Aorta (tissue), 5 donors: ENCODE data around the gene FAM184A. TPM values are rescaled to one million over a fixed set of nuclear protein-coding genes. Genes with fewer than 3 reads are reported as not detected.

ENCODE experiments used
- ATAC-seq: fragments of 200-7000 bp; cut with Tn5 transposase; one replicate; pipeline ENCODE4 v1.9.1; 2022; ENCODE audit warnings: moderate library complexity; ENCODE audit not compliant: low FRiP score
- DNase-seq, 2 donors: peaks; one replicate each; pipeline ENCODE4 v3.0.0-alpha.2; 2020
- H3K27ac ChIP-seq, 2 donors: one replicate each; pipeline ENCODE4 v1.5.1; 2013; ENCODE audit warnings: low read length in 2 of 2, mild to moderate bottlenecking in 2 of 2, moderate library complexity in 2 of 2, control low read depth in 1 of 2, inconsistent platforms in 1 of 2, low read depth in 1 of 2
- H3K27me3 ChIP-seq, 2 donors: one replicate each; pipeline ENCODE4 v1.6.1; 2013; ENCODE audit warnings: control low read depth in 1 of 2, low read length in 1 of 2, mild to moderate bottlenecking in 1 of 2, moderate library complexity in 1 of 2; ENCODE audit not compliant: insufficient read depth in 2 of 2, control insufficient read depth in 1 of 2
- H3K36me3 ChIP-seq, 2 donors: one replicate each; pipeline ENCODE4 v1.6.1; 2013; ENCODE audit warnings: control low read depth in 1 of 2, low read length in 1 of 2, mild to moderate bottlenecking in 1 of 2; ENCODE audit not compliant: insufficient read depth in 2 of 2, control insufficient read depth in 1 of 2
- H3K4me1 ChIP-seq, 2 donors: one replicate each; pipeline ENCODE4 v1.6.1; 2013; ENCODE audit warnings: low read length in 2 of 2, control low read depth in 1 of 2, mild to moderate bottlenecking in 1 of 2, moderate library complexity in 1 of 2; ENCODE audit not compliant: insufficient read depth in 2 of 2, control insufficient read depth in 1 of 2
- H3K4me3 ChIP-seq, 2 donors: one replicate each; pipeline ENCODE4 v1.5.1; 2013; ENCODE audit warnings: low read length in 2 of 2, control low read depth in 1 of 2, mild to moderate bottlenecking in 1 of 2
- H3K9me3 ChIP-seq: one replicate; pipeline ENCODE4 v1.6.1; 2013; ENCODE audit warnings: mild to moderate bottlenecking, low read length; ENCODE audit not compliant: control insufficient read depth
- WGBS, 2 donors: extraction: QIAGEN DNeasy Blood & Tissue Kit; methylation state at CpG; one replicate each; pipeline ENCODE4 v1.1.7; 2013; 5-methylcytosine and 5-hydroxymethylcytosine counted together
- intact Hi-C, 2 donors: fragments of 100-400 bp; cut with DNase I; formaldehyde crosslinking; loops; one replicate each; pipeline versions ENCODE4 v1.14.2 to v1.15.0; 2022
- polyA plus RNA-seq, 2 donors: library from polyadenylated mRNA; stranded (reverse); fragments of 200-250 nt; gene quantifications; one replicate each; pipeline ENCODE4 v1.2.3, GENCODE V29; 2013
- total RNA-seq, 2 donors: library from RNA; stranded (reverse); fragmentation: NEBNext Ultra II Directional; extraction: Animal tissue kit (Norgen Biotek cat#: 25700); gene quantifications; one replicate each; pipeline ENCODE4 v1.2.1, GENCODE V29; 2021
- donor health status: healthy with polysubstance abuse.
- donor health status: Bipolar disorder and iron deficiency.
- donor health status: DM: no; HTN: no; CAD: no.
- donor health status: DM: no; HTN: no; CAD: no.
- donor health status: DM: yes; HTN: yes; CAD: no.

Gene FAM184A
- total and polyA plus RNA-seq, 4 donors = 1.1 to 4.8 (median 2.9) TPM

GRCh38 chr6:119077643-119078375 lies 655 bp downstream of the FAM184A start:
- Histone ChIP-seq H3K36me3 (no peaks in the 10 kb centered on the region), H3K27me3 (no peaks in the 10 kb centered on the region), H3K4me3 (peak overlapping the region; percentile 64 to 66), H3K4me1 (no peaks in the 10 kb centered on the region), H3K27ac (peak overlapping the region in 1 of 2 donors; percentile 14), H3K9me3 (no peaks in the 10 kb centered on the region)
- ATAC-seq (peak; percentile 26), DNase-seq (peak in 1 of 2 donors; percentile 77)
- 1% methylated on average over 43 of the region's 43 CpGs for WGBS, 2 donors
- intact Hi-C loops = loop anchor here in 1 of 2 donors (5.0 kb wide), 1 partner anchor 39 kb away; no protein-coding TSS in a partner anchor

DNA sequence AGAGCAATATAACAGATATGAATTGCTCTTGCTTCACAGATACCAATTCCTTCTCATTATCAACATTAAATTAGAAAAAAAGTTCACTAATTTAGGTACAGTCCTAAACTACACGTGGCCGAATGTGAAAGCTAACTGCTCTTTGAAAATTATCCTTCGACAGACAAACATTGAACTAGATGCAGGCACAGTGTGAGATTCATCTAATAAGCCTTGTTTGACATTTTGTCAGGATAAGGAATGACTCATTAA lies 1.1 kb downstream of the FAM184A start:
- H3K36me3 ChIP-seq = no peaks in the 10 kb centered on the region
- H3K27ac ChIP-seq = no peak overlapping the region
- ATAC-seq (no peak), DNase-seq (no peak)
- H3K4me1 ChIP-seq = no peaks in the 10 kb centered on the region
- no peaks in the 10 kb centered on the region for H3K27me3 ChIP-seq
- no peaks in the 10 kb centered on the region for H3K9me3 ChIP-seq
- WGBS, 2 donors = 31 to 44% methylated on average over 3 of the region's 3 CpGs
- intact Hi-C loops = loop anchor here in 1 of 2 donors (5.0 kb wide), 1 partner anchor 40 kb away; no protein-coding TSS in a partner anchor
- H3K4me3 ChIP-seq = no peak overlapping the region

DNA sequence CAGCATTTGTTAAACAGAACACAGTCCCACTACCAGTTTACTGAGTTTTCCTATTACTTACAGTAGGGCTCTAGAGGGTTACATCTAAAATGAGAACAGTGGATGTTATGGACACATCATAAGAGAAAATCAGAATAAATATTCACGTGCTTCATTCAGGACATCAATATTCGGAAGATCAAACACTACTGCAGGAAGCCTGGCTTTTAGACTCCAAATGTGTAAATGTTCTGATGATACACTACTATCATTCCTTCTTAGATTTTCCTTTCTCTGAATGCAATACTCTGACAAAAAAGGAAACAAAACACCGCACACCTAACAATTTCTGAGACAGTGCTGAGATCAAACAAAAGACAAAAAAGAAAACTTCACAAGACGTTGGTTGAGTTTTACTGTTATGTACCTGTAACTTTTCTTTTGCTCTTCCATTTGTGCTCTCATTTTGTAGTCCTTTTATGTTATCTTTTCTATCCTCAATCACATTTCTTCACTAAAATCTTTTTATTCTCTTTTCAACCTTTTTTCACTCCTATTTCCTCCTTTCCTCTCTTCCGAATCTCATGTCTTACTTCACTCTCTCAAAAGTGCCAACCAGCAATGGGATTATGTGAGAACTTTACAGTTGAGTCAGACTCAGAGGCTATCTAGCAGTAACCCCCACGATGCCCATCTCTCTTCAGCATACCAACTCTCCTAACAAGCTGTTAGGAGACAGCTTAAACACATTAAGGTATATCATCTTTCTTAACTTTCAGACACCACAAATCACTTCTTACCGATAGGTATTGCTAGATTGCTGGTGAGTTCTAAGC lies 1.7 kb downstream of the FAM184A start:
- intact Hi-C loops = loop anchor here in 1 of 2 donors (5.0 kb wide), 1 partner anchor 41 kb away; no protein-coding TSS in a partner anchor
- no peaks in the 10 kb centered on the region for H3K27me3 ChIP-seq
- ATAC-seq (no peak), DNase-seq (no peak)
- 68 to 70% methylated on average over 7 of the region's 7 CpGs for WGBS, 2 donors
- no peaks in the 10 kb centered on the region for H3K36me3 ChIP-seq
- no peak overlapping the region for H3K4me3 ChIP-seq
- no peaks in the 10 kb centered on the region for H3K4me1 ChIP-seq
- no peaks in the 10 kb centered on the region for H3K9me3 ChIP-seq
- peak overlapping the region in 1 of 2 donors; percentile 23 for H3K27ac ChIP-seq

- Histone ChIP-seq H3K27ac (no peak overlapping the region), H3K4me1 (no peaks in the 10 kb centered on the region), H3K9me3 (no peaks in the 10 kb centered on the region), H3K27me3 (no peaks in the 10 kb centered on the region), H3K4me3 (no peak overlapping the region), H3K36me3 (no peaks in the 10 kb centered on the region)
- intact Hi-C loops = loop anchor here in 1 of 2 donors (5.0 kb wide), 1 partner anchor 41 kb away; no protein-coding TSS in a partner anchor
- ATAC-seq (no peak), DNase-seq (no peak)
- 86 to 88% methylated on average over 5 of the region's 5 CpGs for WGBS, 2 donors
These were observed 2.3 kb downstream of the FAM184A start for GRCh38 chr6:119076173-119076572.

GRCh38 chr6:119075200-119075981 lies 3.1 kb downstream of the FAM184A start:
- WGBS, 2 donors = 95 to 96% methylated on average over 2 of the region's 2 CpGs
- Histone ChIP-seq H3K9me3 (no peaks in the 10 kb centered on the region), H3K27ac (no peak overlapping the region), H3K4me3 (no peak overlapping the region), H3K36me3 (no peaks in the 10 kb centered on the region), H3K27me3 (no peaks in the 10 kb centered on the region), H3K4me1 (no peaks in the 10 kb centered on the region)
- DNase-seq (no peak), ATAC-seq (no peak)
- intact Hi-C loops = loop anchor here in 1 of 2 donors (5.0 kb wide), 1 partner anchor 42 kb away; no protein-coding TSS in a partner anchor

- no peak overlapping the region for H3K4me3 ChIP-seq
- ATAC-seq (no peak), DNase-seq (no peak)
- WGBS, 2 donors = 68 to 74% methylated on average over 4 of the region's 4 CpGs
- intact Hi-C loops = no loop called here
- no peaks in the 10 kb centered on the region for H3K9me3 ChIP-seq
- no peaks in the 10 kb centered on the region for H3K27me3 ChIP-seq
- no peaks in the 10 kb centered on the region for H3K36me3 ChIP-seq
- no peak overlapping the region for H3K27ac ChIP-seq
- no peaks in the 10 kb centered on the region for H3K4me1 ChIP-seq
These were observed 5.0 kb downstream of the FAM184A start for GRCh38 chr6:119073307-119074051.

GRCh38 chr6:119071576-119071975 lies 6.9 kb downstream of the FAM184A start:
- no peaks in the 10 kb centered on the region for H3K36me3 ChIP-seq
- ATAC-seq (no peak), DNase-seq (no peak)
- H3K9me3 ChIP-seq = no peaks in the 10 kb centered on the region
- WGBS, 2 donors = 95 to 100% methylated on average over 2 of the region's 2 CpGs
- intact Hi-C loops = no loop called here
- H3K27me3 ChIP-seq = no peaks in the 10 kb centered on the region
- no peaks in the 10 kb centered on the region for H3K4me1 ChIP-seq
- no peak overlapping the region for H3K4me3 ChIP-seq
- no peak overlapping the region for H3K27ac ChIP-seq

GRCh38 chr6:119067091-119067490 lies 11.4 kb downstream of the FAM184A start:
- Histone ChIP-seq H3K4me3 (no peak overlapping the region), H3K27me3 (no peaks in the 10 kb centered on the region), H3K9me3 (no peaks in the 10 kb centered on the region), H3K27ac (no peak overlapping the region), H3K36me3 (no peaks in the 10 kb centered on the region), H3K4me1 (no peaks in the 10 kb centered on the region)
- intact Hi-C loops = no loop called here
- DNase-seq = no peak
- ATAC-seq = no peak
